IMR-90 (cell line): Measurements from ENCODE around the gene SLF1. TPM values are rescaled to one million over a fixed set of nuclear protein-coding genes. Genes with fewer than 3 reads are reported as not detected.

Source experiments
- ATAC-seq: fragments of 200-7000 bp; cut with Tn5 transposase; 2 replicates; pipeline ENCODE4 v1.9.1; 2020; ENCODE audit warnings: low read depth, mild to moderate bottlenecking, moderate library complexity
- BruUV-seq: library from RNA; stranded (reverse); fragments of 400-500 nt; replicated peaks from 2 replicates; lab custom pipeline; 2021; lab: Mats Ljungman, UMichigan
- CTCF ChIA-PET: fragments of 300-600 bp; formaldehyde crosslinking; extraction: SDS; loops from one replicate; lab custom pipeline; 2021; ENCODE audit warnings: antibody characterized with exemption; lab: Yijun Ruan, JAX
- POLR2A ChIA-PET: fragments of 300-600 bp; sonication (Branson Sonifier 250); formaldehyde crosslinking; loops from one replicate; lab custom pipeline; 2022; ENCODE audit warnings: antibody characterized with exemption; ENCODE audit not compliant: unreplicated experiment; lab: Charles Lee
- DNase-seq: peaks from one replicate; pipeline ENCODE4 v3.0.0; 2013
- H2AFZ ChIP-seq: replicated peaks from 2 replicates; pipeline ENCODE3; 2013; ENCODE audit warnings: low read length, mild to moderate bottlenecking; ENCODE audit not compliant: poor library complexity
- H2AK5ac ChIP-seq: 2 replicates; pipeline ENCODE4 v1.6.1; 2013; ENCODE audit warnings: low read depth, low read length, inconsistent platforms
- H2AK9ac ChIP-seq: replicated peaks from 2 replicates; pipeline ENCODE3; 2013; ENCODE audit warnings: mild to moderate bottlenecking, low read depth, low read length, moderate library complexity; ENCODE audit not compliant: poor library complexity
- H2BK120ac ChIP-seq: 2 replicates; pipeline ENCODE4 v1.6.1; 2013; ENCODE audit warnings: low read depth, low read length, inconsistent platforms
- H2BK15ac ChIP-seq: 3 replicates; pipeline ENCODE4 v1.6.1; 2013; ENCODE audit warnings: low read depth, low read length, inconsistent platforms
- H2BK20ac ChIP-seq: 2 replicates; pipeline ENCODE4 v1.6.1; 2013; ENCODE audit warnings: low read depth, mild to moderate bottlenecking, inconsistent platforms, low read length, moderate library complexity
- H2BK5ac ChIP-seq: 2 replicates; pipeline ENCODE4 v1.6.1; 2013; ENCODE audit warnings: mild to moderate bottlenecking, low read depth, low read length, inconsistent platforms; ENCODE audit not compliant: poor library complexity, severe bottlenecking
- H3K14ac ChIP-seq: replicated peaks from 2 replicates; pipeline ENCODE4 v1.6.1; 2013; ENCODE audit warnings: low read depth, low read length, inconsistent platforms
- H3K18ac ChIP-seq: 2 replicates; pipeline ENCODE4 v1.6.1; 2013; ENCODE audit warnings: low read depth, low read length, control low read depth
- H3K23ac ChIP-seq: 2 replicates; pipeline ENCODE4 v1.6.1; 2013; ENCODE audit warnings: low read depth, low read length, inconsistent platforms
- H3K27ac ChIP-seq: 2 replicates; pipeline ENCODE4 v1.5.1; 2013; ENCODE audit warnings: mild to moderate bottlenecking, control low read depth, low read length; ENCODE audit not compliant: insufficient read depth
- H3K27me3 ChIP-seq: 2 replicates; pipeline ENCODE4 v1.6.1; 2013; ENCODE audit warnings: low read length; ENCODE audit not compliant: control insufficient read depth, insufficient read depth
- H3K36me3 ChIP-seq: 2 replicates; pipeline ENCODE4 v1.6.1; 2013; ENCODE audit warnings: low read length, mixed read lengths; ENCODE audit not compliant: control insufficient read depth, insufficient read depth
- H3K4ac ChIP-seq: 2 replicates; pipeline ENCODE4 v1.6.1; 2013; ENCODE audit warnings: low read depth, low read length, inconsistent platforms
- H3K4me1 ChIP-seq: 2 replicates; pipeline ENCODE4 v1.6.1; 2013; ENCODE audit warnings: low read length, mixed read lengths; ENCODE audit not compliant: control insufficient read depth, insufficient read depth
- H3K4me2 ChIP-seq: 2 replicates; pipeline ENCODE4 v1.6.1; 2013; ENCODE audit warnings: low read depth, mild to moderate bottlenecking, control low read depth, low read length, moderate library complexity
- H3K4me3 ChIP-seq: 2 replicates; pipeline ENCODE4 v1.5.1; 2013; ENCODE audit warnings: low read depth, mild to moderate bottlenecking, control low read depth, low read length, moderate library complexity; ENCODE audit not compliant: insufficient read depth
- H3K56ac ChIP-seq: 2 replicates; pipeline ENCODE4 v1.6.1; 2013; ENCODE audit warnings: low read length, inconsistent platforms; ENCODE audit not compliant: insufficient read depth; ENCODE audit errors: extremely low read depth
- H3K79me1 ChIP-seq, 2 experiments: 2 replicates each; pipeline ENCODE4 v1.6.1; 2013; ENCODE audit warnings: low read length in 2 of 2, inconsistent platforms in 1 of 2, low read depth in 1 of 2
- H3K9ac ChIP-seq: 2 replicates; pipeline ENCODE4 v1.6.1; 2013; ENCODE audit warnings: low read depth, low read length, control low read depth
- H3K9me1 ChIP-seq: 2 replicates; pipeline ENCODE4 v1.6.1; 2013; ENCODE audit warnings: low read length, inconsistent platforms; ENCODE audit not compliant: insufficient read depth
- H3K9me3 ChIP-seq: 2 replicates; pipeline ENCODE4 v1.6.1; 2013; ENCODE audit warnings: low read length; ENCODE audit not compliant: control insufficient read depth, insufficient read depth
- H4K20me1 ChIP-seq: 2 replicates; pipeline ENCODE4 v1.6.1; 2013; ENCODE audit warnings: low read length, inconsistent platforms; ENCODE audit not compliant: insufficient read depth
- H4K5ac ChIP-seq: 2 replicates; pipeline ENCODE4 v1.6.1; 2013; ENCODE audit warnings: mild to moderate bottlenecking, low read depth, low read length, control low read depth
- H4K8ac ChIP-seq, 2 experiments: 2 replicates each; pipeline ENCODE4 v1.6.1; 2013; ENCODE audit warnings: low read depth in 2 of 2, low read length in 2 of 2, control low read depth in 1 of 2, inconsistent platforms in 1 of 2
- H4K91ac ChIP-seq: 2 replicates; pipeline ENCODE4 v1.6.1; 2013; ENCODE audit warnings: low read depth, low read length, inconsistent platforms; ENCODE audit not compliant: insufficient read depth
- BHLHE40 ChIP-seq: fragments of 150-350 bp; IDR thresholded peaks from 2 replicates; pipeline ENCODE4 v1.6.1; 2016; ENCODE audit warnings: mild to moderate bottlenecking, low read depth, low read length
- CHD1 ChIP-seq: IDR thresholded peaks from 2 replicates; pipeline ENCODE4 v1.6.1; 2012; ENCODE audit warnings: low read depth, low read length, improper control_type of control experiment
- FOS ChIP-seq: fragments of 150-350 bp; IDR thresholded peaks from 2 replicates; pipeline ENCODE4 v1.6.1; 2016; ENCODE audit warnings: low read depth, low read length
- MAFK ChIP-seq: IDR thresholded peaks from 2 replicates; pipeline ENCODE4 v1.6.1; 2012; ENCODE audit warnings: low read depth, low read length, improper control_type of control experiment
- MXI1 ChIP-seq: IDR thresholded peaks from 2 replicates; pipeline ENCODE4 v1.6.1; 2012; ENCODE audit warnings: low read depth, mild to moderate bottlenecking, low read length, moderate library complexity, borderline replicate concordance
- NFE2L2 ChIP-seq: fragments of 150-350 bp; IDR thresholded peaks from 2 replicates; pipeline ENCODE4 v1.6.1; 2016; ENCODE audit warnings: low read depth, mild to moderate bottlenecking, low read length
- RAD21 ChIP-seq: IDR thresholded peaks from 2 replicates; pipeline ENCODE4 v1.6.1; 2012; ENCODE audit warnings: low read length, improper control_type of control experiment
- RCOR1 ChIP-seq: IDR thresholded peaks from 2 replicates; pipeline ENCODE4 v1.6.1; 2012; ENCODE audit warnings: mild to moderate bottlenecking, low read length, improper control_type of control experiment; ENCODE audit not compliant: insufficient replicate concordance
- RFX5 ChIP-seq: IDR thresholded peaks from 2 replicates; pipeline ENCODE4 v1.8.0; 2012; ENCODE audit warnings: low read depth, mild to moderate bottlenecking, low read length, moderate library complexity
- SMC3 ChIP-seq: fragments of 150-350 bp; IDR thresholded peaks from 2 replicates; pipeline ENCODE4 v1.6.1; 2016; ENCODE audit warnings: low read depth, mild to moderate bottlenecking, antibody characterized with exemption, low read length, moderate library complexity
- WGBS, 2 experiments: methylation state at CpG; one replicate each; pipeline versions ENCODE4 v1.1.5 to v1.1.7; 2013; ENCODE audit warnings: missing lambda C conversion rate in 2 of 2; ENCODE audit not compliant: insufficient read length in 1 of 2; ENCODE audit errors: extremely low coverage in 2 of 2; 5-methylcytosine and 5-hydroxymethylcytosine counted together
- dilution Hi-C: fragments of 300-500 bp; cut with HindIII; formaldehyde crosslinking; loops from one replicate; pipeline ENCODE4 v1.14.3; 2018; ENCODE audit warnings: low sequenced_read_pairs; ENCODE audit not compliant: unreplicated experiment
- in situ Hi-C: fragments of 300-500 bp; cut with MboI; formaldehyde crosslinking; loops from 3 replicates; pipeline ENCODE4 v1.14.3; 2019; ENCODE audit warnings: low sequenced_read_pairs, inconsistent platforms, mixed read lengths
- intact Hi-C: fragments of 100-400 bp; cut with micrococcal nuclease; formaldehyde crosslinking; loops from 2 replicates; pipeline ENCODE4 v1.10.0; 2022
- polyA plus RNA-seq, 3 experiments: library from polyadenylated mRNA; depleted of rRNA; stranded (reverse); fragments of >200 nt; gene quantifications; 2 replicates each; pipeline ENCODE4 v1.2.3, GENCODE V29; 2012; ENCODE audit warnings: low replicate concordance in 1 of 3
- total RNA-seq: library from RNA; depleted of rRNA; stranded (reverse); fragments of >200 nt; gene quantifications from 2 replicates; pipeline ENCODE4 v1.2.3, GENCODE V29; 2012
- TF ChIP-seq, protein P1 (sequence below): conservative IDR thresholded peaks from 2 replicates; pipeline ENCODE4 v1.5.1; 2012; ENCODE audit warnings: mild to moderate bottlenecking, low read depth, low read length, improper control_type of control experiment
- TF ChIP-seq, protein P2 (sequence below): fragments of 150-350 bp; IDR thresholded peaks from 2 replicates; pipeline ENCODE4 v1.6.1; 2016; ENCODE audit warnings: low read depth, mild to moderate bottlenecking, low read length, moderate library complexity, borderline replicate concordance
- TF ChIP-seq, protein P3 (sequence below): fragments of 150-350 bp; IDR thresholded peaks from 2 replicates; pipeline ENCODE4 v1.6.1; 2017; ENCODE audit warnings: mild to moderate bottlenecking, antibody characterized with exemption, low read length, low read depth

Gene SLF1
- total and polyA plus RNA-seq, 2 of the 4 experiments (the other 2 are of a cell fraction) = 1.9 to 3.4 TPM

DNA sequence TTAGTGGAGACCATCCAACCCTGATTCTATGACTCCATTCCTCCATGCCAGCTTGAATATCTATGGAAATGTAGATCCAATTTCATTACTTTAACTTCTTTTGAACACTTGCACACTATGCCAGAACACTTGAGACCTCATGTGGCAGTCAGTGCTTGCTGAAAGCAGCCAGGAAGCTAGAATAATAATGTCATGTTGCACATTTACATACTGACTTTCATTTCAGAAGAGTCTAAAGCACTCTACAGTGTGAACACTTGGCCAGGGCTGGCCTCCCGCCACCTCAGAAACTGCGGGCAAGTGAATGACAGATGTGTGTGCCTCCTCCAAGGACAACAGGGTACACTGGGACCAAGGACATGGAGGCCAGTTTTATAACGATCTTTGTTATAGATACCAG lies 97.3 kb downstream of the SLF1 start:
- ATAC-seq = no peak
- no peak overlapping the region for H4K91ac ChIP-seq
- no peak overlapping the region for H3K23ac ChIP-seq
- H3K56ac ChIP-seq = no peak overlapping the region
- no peak overlapping the region for H2AFZ ChIP-seq
- in situ Hi-C loops = no loop called here
- dilution Hi-C loops = no loop called here
- H2BK5ac ChIP-seq = no peak overlapping the region
- TF ChIP-seq RCOR1 = no peak
- no peak for TF ChIP-seq CHD1
- no peak for TF ChIP-seq NFE2L2
- no peak for TF ChIP-seq RAD21
- TF ChIP-seq, protein P1, sequence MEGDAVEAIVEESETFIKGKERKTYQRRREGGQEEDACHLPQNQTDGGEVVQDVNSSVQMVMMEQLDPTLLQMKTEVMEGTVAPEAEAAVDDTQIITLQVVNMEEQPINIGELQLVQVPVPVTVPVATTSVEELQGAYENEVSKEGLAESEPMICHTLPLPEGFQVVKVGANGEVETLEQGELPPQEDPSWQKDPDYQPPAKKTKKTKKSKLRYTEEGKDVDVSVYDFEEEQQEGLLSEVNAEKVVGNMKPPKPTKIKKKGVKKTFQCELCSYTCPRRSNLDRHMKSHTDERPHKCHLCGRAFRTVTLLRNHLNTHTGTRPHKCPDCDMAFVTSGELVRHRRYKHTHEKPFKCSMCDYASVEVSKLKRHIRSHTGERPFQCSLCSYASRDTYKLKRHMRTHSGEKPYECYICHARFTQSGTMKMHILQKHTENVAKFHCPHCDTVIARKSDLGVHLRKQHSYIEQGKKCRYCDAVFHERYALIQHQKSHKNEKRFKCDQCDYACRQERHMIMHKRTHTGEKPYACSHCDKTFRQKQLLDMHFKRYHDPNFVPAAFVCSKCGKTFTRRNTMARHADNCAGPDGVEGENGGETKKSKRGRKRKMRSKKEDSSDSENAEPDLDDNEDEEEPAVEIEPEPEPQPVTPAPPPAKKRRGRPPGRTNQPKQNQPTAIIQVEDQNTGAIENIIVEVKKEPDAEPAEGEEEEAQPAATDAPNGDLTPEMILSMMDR = no peak
- no peak for TF ChIP-seq SMC3
- no peak for TF ChIP-seq MAFK
- TF ChIP-seq MXI1 = no peak
- TF ChIP-seq, protein P2, sequence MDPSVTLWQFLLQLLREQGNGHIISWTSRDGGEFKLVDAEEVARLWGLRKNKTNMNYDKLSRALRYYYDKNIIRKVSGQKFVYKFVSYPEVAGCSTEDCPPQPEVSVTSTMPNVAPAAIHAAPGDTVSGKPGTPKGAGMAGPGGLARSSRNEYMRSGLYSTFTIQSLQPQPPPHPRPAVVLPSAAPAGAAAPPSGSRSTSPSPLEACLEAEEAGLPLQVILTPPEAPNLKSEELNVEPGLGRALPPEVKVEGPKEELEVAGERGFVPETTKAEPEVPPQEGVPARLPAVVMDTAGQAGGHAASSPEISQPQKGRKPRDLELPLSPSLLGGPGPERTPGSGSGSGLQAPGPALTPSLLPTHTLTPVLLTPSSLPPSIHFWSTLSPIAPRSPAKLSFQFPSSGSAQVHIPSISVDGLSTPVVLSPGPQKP = no peak
- no peak for TF ChIP-seq RFX5
- TF ChIP-seq, protein P3, sequence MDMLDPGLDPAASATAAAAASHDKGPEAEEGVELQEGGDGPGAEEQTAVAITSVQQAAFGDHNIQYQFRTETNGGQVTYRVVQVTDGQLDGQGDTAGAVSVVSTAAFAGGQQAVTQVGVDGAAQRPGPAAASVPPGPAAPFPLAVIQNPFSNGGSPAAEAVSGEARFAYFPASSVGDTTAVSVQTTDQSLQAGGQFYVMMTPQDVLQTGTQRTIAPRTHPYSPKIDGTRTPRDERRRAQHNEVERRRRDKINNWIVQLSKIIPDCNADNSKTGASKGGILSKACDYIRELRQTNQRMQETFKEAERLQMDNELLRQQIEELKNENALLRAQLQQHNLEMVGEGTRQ = no peak
- no peak for TF ChIP-seq FOS
- TF ChIP-seq BHLHE40 = no peak
- CTCF ChIA-PET = no interaction called here
- 0 out of 2 replicates have a peak, but pooled peaks cover 1% of the 10 kb centered on the region for H3K4me1 ChIP-seq
- no peak overlapping the region for H2BK15ac ChIP-seq
- H3K4me3 ChIP-seq = no peak overlapping the region
- no peak overlapping the region for H3K18ac ChIP-seq
- POLR2A ChIA-PET = no interaction called here
- no peak for DNase-seq
- H3K9me3 ChIP-seq = no peaks in the 10 kb centered on the region
- no peak overlapping the region for H3K4me2 ChIP-seq
- no peak overlapping the region for H3K9ac ChIP-seq
- H2AK9ac ChIP-seq = no peak overlapping the region
- no peak overlapping the region for H2AK5ac ChIP-seq
- no peak overlapping the region for H2BK120ac ChIP-seq
- H4K20me1 ChIP-seq = no peaks in the 10 kb centered on the region
- H3K4ac ChIP-seq = no peak overlapping the region
- BruUV-seq = no TSS peak
- H3K36me3 ChIP-seq = no peaks in the 10 kb centered on the region
- no peaks in the 10 kb centered on the region for H3K79me1 ChIP-seq
- H3K14ac ChIP-seq = no peak overlapping the region
- no peak overlapping the region for H4K8ac ChIP-seq
- H3K9me1 ChIP-seq = no peaks in the 10 kb centered on the region; the same call in 1 of the 2 replicates
- no peak overlapping the region for H2BK20ac ChIP-seq
- no peak overlapping the region for H4K5ac ChIP-seq
- no peaks in the 10 kb centered on the region for H3K27me3 ChIP-seq
- intact Hi-C loops = no loop called here
- whole genome bisulfite sequencing, 2 experiments = no CpG with 5 or more reads among the region's 3 CpGs
- no peak overlapping the region for H3K27ac ChIP-seq
